A673 (cell line): ENCODE results near the gene DRD4. TPM values are rescaled to one million over a fixed set of nuclear protein-coding genes. Genes with fewer than 3 reads are reported as not detected.

Experiments used
- BruUV-seq: library from RNA; stranded (reverse); fragments of 400-500 nt; replicated peaks from 2 replicates; lab custom pipeline; 2021; lab: Mats Ljungman, UMichigan
- CTCF ChIA-PET: fragments of 300-600 bp; sonication (Branson Sonifier 250); formaldehyde crosslinking; loops from one replicate; lab custom pipeline; 2022; ENCODE audit warnings: antibody characterized with exemption; lab: Charles Lee
- POLR2A ChIA-PET: fragments of 300-600 bp; sonication (Branson Sonifier 250); formaldehyde crosslinking; loops from one replicate; lab custom pipeline; 2022; ENCODE audit warnings: antibody characterized with exemption; ENCODE audit not compliant: low non-redundant PET; lab: Charles Lee
- DNase-seq: peaks from one replicate; pipeline ENCODE4 v3.0.0-alpha.2; 2015; ENCODE audit warnings: low spot score
- H3K27ac ChIP-seq: fragments of 200-600 bp; sonication (generic); 2 replicates; pipeline ENCODE4 v1.5.1; 2016; ENCODE audit warnings: mixed run types, low read depth, mild to moderate bottlenecking, mixed read lengths, antibody characterized with exemption, low read length; ENCODE audit not compliant: poor library complexity, severe bottlenecking
- H3K27me3 ChIP-seq: fragments of 200-600 bp; sonication (generic); replicated peaks from 2 replicates; pipeline ENCODE4 v1.6.1; 2017; ENCODE audit warnings: mixed run types, low read depth, mild to moderate bottlenecking, mixed read lengths, antibody characterized with exemption, low read length; ENCODE audit not compliant: insufficient read depth, poor library complexity
- H3K36me3 ChIP-seq: fragments of 200-600 bp; sonication (generic); 2 replicates; pipeline ENCODE4 v1.6.1; 2016; ENCODE audit warnings: mixed run types, mild to moderate bottlenecking, mixed read lengths, antibody characterized with exemption, low read length; ENCODE audit not compliant: insufficient read depth, poor library complexity, severe bottlenecking
- H3K4me1 ChIP-seq: fragments of 200-600 bp; sonication (generic); 2 replicates; pipeline ENCODE4 v1.6.1; 2017; ENCODE audit warnings: mixed run types, mild to moderate bottlenecking, mixed read lengths, antibody characterized with exemption, low read length; ENCODE audit not compliant: insufficient read depth, poor library complexity, severe bottlenecking
- H3K4me3 ChIP-seq: fragments of 200-600 bp; sonication (generic); 2 replicates; pipeline ENCODE4 v1.5.1; 2016; ENCODE audit warnings: low read depth, mixed run types, mild to moderate bottlenecking, mixed read lengths, low read length; ENCODE audit not compliant: poor library complexity, severe bottlenecking
- H3K9me3 ChIP-seq: fragments of 200-600 bp; sonication (generic); 2 replicates; pipeline ENCODE4 v1.6.1; 2016; ENCODE audit warnings: mixed run types, low read depth, mild to moderate bottlenecking, mixed read lengths, antibody characterized with exemption, low read length; ENCODE audit not compliant: poor library complexity, severe bottlenecking
- EZH2 ChIP-seq: fragments of 200-600 bp; sonication (generic); IDR thresholded peaks from 2 replicates; pipeline ENCODE4 v1.6.1; 2017; ENCODE audit warnings: borderline replicate concordance, low read depth, mild to moderate bottlenecking, mixed read lengths, antibody characterized with exemption, low read length; ENCODE audit not compliant: poor library complexity, severe bottlenecking
- intact Hi-C: fragments of 100-400 bp; cut with micrococcal nuclease; formaldehyde crosslinking; loops from one replicate; pipeline ENCODE4 v1.10.0; 2022; ENCODE audit not compliant: unreplicated experiment
- total RNA-seq: library from RNA; stranded (reverse); gene quantifications from 2 replicates; pipeline ENCODE4 v1.2.3, GENCODE V29; 2021
- TF ChIP-seq, protein P1 (sequence below): fragments of 300-800, 200-600 bp; sonication (generic); conservative IDR thresholded peaks from 2 replicates; pipeline ENCODE4 v1.5.1; 2017; ENCODE audit warnings: low read depth, mild to moderate bottlenecking, antibody characterized with exemption, low read length, moderate library complexity, mixed read lengths

The DRD4 gene
- total RNA-seq, 1 experiment from 2014 or later, result 3.0 TPM

DNA sequence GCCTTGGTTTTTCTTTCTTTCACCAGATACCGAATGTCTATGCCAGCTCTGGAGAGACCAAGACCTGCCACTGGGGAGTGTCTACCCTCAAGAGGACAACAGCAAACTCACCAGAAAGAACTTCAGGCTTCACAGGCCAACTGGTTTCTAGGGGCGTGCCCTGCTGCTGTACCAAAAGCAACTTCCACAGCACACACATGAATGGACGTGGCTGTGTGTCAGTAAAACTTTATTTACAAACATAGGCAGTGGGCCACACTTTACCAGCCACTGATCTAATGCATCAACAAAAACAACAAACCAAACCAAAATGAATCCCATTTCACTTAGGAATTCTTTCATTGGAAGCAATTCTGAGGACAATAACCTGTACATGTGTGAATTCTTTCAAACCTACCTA is 41.2 kb downstream of the DRD4 start:
- no peak for TF ChIP-seq EZH2
- TF ChIP-seq, protein P1, sequence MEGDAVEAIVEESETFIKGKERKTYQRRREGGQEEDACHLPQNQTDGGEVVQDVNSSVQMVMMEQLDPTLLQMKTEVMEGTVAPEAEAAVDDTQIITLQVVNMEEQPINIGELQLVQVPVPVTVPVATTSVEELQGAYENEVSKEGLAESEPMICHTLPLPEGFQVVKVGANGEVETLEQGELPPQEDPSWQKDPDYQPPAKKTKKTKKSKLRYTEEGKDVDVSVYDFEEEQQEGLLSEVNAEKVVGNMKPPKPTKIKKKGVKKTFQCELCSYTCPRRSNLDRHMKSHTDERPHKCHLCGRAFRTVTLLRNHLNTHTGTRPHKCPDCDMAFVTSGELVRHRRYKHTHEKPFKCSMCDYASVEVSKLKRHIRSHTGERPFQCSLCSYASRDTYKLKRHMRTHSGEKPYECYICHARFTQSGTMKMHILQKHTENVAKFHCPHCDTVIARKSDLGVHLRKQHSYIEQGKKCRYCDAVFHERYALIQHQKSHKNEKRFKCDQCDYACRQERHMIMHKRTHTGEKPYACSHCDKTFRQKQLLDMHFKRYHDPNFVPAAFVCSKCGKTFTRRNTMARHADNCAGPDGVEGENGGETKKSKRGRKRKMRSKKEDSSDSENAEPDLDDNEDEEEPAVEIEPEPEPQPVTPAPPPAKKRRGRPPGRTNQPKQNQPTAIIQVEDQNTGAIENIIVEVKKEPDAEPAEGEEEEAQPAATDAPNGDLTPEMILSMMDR, result no peak
- no peak for DNase-seq
- no TSS peak for BruUV-seq
- Histone ChIP-seq H3K27me3 (no peaks in the 10 kb centered on the region), H3K4me1 (no peaks in the 10 kb centered on the region), H3K9me3 (no peaks in the 10 kb centered on the region), H3K4me3 (no peak overlapping the region), H3K27ac (no peak overlapping the region), H3K36me3 (peaks cover 28% of the 10 kb centered on the region)
- intact Hi-C loops, result no loop called here
- ChIA-PET POLR2A (no interaction called here), CTCF (no interaction called here)

DNA sequence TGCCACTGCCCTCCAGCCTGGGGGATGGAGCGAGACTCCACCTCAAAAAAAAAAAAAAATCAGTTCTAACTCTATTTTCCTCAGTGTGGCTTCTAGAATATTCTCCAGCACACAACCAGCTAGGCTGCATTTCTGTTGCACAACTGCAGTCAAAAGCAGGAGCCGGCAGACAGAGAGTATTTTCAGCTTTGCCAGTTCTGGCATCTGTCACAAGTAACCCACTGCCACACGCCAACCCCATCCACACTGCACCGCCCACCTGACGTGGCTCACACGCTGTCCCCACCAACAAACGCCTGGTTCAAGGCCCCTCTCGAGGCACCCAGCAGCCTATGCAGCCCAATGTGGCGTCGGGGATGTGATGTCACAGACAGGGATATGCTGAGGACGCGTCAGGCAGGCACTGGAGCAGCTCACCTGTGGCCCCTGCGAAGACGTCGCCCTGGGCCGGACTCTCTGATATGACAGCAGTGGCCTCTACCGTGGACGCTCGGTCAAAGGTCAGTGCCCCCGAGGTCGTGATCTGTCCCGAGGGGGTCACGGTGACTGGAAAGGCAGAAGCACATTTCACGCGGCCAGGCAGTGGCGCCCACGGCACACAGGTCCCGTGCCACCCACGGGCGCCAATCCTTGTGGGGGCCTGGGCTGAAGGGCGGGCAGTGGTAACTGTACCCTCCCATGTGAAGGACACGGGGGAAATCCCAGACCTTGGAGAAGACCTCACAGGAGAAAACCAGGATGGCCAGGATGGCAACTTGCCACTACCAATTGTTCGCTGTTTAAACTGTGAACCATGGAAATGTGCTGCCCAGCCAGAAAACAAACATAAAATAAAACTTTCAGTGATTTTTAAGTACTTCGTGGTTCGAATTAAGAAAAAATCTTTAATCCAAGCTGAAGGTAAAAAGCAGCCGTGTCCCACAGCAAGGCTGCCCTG is 42.5 kb downstream of the DRD4 start:
- ChIA-PET POLR2A (interaction anchor here (0.6 kb wide), 1 partner anchor 37 kb away, joined by 3 read pairs; no protein-coding TSS in a partner anchor), CTCF (no interaction called here)
- Histone ChIP-seq H3K4me3 (no peak overlapping the region), H3K36me3 (peaks cover 29% of the 10 kb centered on the region), H3K27me3 (no peaks in the 10 kb centered on the region), H3K27ac (no peak overlapping the region), H3K9me3 (no peaks in the 10 kb centered on the region), H3K4me1 (no peaks in the 10 kb centered on the region)
- intact Hi-C loops, result no loop called here
- DNase-seq, result no peak
- BruUV-seq, result no TSS peak
- no peak for TF ChIP-seq EZH2
- TF ChIP-seq, protein P1, result no peak

DNA sequence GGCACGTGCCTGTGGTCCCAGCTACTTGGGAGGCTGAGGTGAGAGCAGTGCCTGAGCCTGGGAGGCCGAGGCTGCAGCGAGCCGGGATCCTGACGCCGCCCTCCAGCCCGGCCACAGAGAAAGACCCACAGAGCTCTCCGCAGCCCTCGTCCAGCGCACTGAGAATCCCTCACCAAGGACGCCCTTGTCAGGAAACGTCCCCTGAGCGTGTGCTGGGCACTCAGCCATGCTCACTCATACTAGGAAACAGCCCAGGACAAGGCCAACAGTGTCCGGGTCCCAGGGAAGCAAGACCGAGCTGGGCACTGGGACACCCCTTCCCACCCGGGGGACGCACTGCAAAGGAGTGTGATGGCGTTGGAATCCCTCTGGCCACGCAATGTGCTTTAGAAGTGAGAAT is 43.4 kb downstream of the DRD4 start:
- H3K9me3 ChIP-seq, result no peaks in the 10 kb centered on the region
- H3K4me3 ChIP-seq, result no peak overlapping the region
- CTCF ChIA-PET, result no interaction called here
- no TSS peak for BruUV-seq
- no peaks in the 10 kb centered on the region for H3K27me3 ChIP-seq
- no peak for TF ChIP-seq EZH2
- TF ChIP-seq, protein P1, result no peak
- peaks cover 33% of the 10 kb centered on the region for H3K36me3 ChIP-seq
- no peak overlapping the region for H3K27ac ChIP-seq
- intact Hi-C loops, result no loop called here
- no peak for DNase-seq
- no peaks in the 10 kb centered on the region for H3K4me1 ChIP-seq
- POLR2A ChIA-PET, result no interaction called here
